Measurements from ENCODE around the gene LOXHD1.

Gene LOXHD1

GRCh38 chr18:46554406-46555080, 102.5 kb downstream of the LOXHD1 start:
- no peak overlapping the region for H3K4me3 ChIP-seq (ENCODE audit: low read length)
- no peak for TF ChIP-seq CTCF (conservative IDR thresholded peaks at IDR 0.05; ENCODE audit: low read length)
- DNase-seq (ENCODE audit: low read depth): no peak

GRCh38 chr18:46550609-46551008, 106.4 kb downstream of the LOXHD1 start:
- no peak overlapping the region for H3K4me3 ChIP-seq (ENCODE audit: low read length)
- TF ChIP-seq CTCF (conservative IDR thresholded peaks at IDR 0.05; ENCODE audit: low read length): no peak

GRCh38 chr18:46547520-46547919, 109.5 kb downstream of the LOXHD1 start:
- TF ChIP-seq CTCF (conservative IDR thresholded peaks at IDR 0.05; ENCODE audit: low read length): no peak
- no peak overlapping the region for H3K4me3 ChIP-seq (ENCODE audit: low read length)
- DNase-seq (ENCODE audit: low read depth): no peak

More at GRCh38 chr18:46550609-46551008, 106.4 kb downstream of the LOXHD1 start:
- DNase-seq (ENCODE audit: low read depth): no peak

GRCh38 chr18:46546111-46546640, 110.8 kb downstream of the LOXHD1 start:
- TF ChIP-seq CTCF (conservative IDR thresholded peaks at IDR 0.05; ENCODE audit: low read length): no peak
- DNase-seq (ENCODE audit: low read depth): peak; percentile 28
- H3K4me3 ChIP-seq (ENCODE audit: low read length): no peak overlapping the region

GRCh38 chr18:46542545-46542944, 114.5 kb downstream of the LOXHD1 start:
- no peak for TF ChIP-seq CTCF (conservative IDR thresholded peaks at IDR 0.05; ENCODE audit: low read length)

GRCh38 chr18:46541626-46542189, 115.3 kb downstream of the LOXHD1 start:
- DNase-seq (ENCODE audit: low read depth): no peak
- no peak overlapping the region for H3K4me3 ChIP-seq (ENCODE audit: low read length)
- TF ChIP-seq CTCF (conservative IDR thresholded peaks at IDR 0.05; ENCODE audit: low read length): no peak

More at GRCh38 chr18:46542545-46542944, 114.5 kb downstream of the LOXHD1 start:
- no peak overlapping the region for H3K4me3 ChIP-seq (ENCODE audit: low read length)
- no peak for DNase-seq (ENCODE audit: low read depth)

- DNase-seq (ENCODE audit: low read depth): no peak
- H3K4me3 ChIP-seq (ENCODE audit: low read length): no peak overlapping the region
- TF ChIP-seq CTCF (conservative IDR thresholded peaks at IDR 0.05; ENCODE audit: low read length): no peak
Observed at GRCh38 chr18:46538376-46538775, 118.6 kb downstream of the LOXHD1 start.

Data from AG10803 (cell line).